ENCODE measurements around the gene AP4S1. TPM values are rescaled to one million over a fixed set of nuclear protein-coding genes. Genes with fewer than 3 reads are reported as not detected.

The AP4S1 gene
- total RNA-seq, 1 experiment from 2014 or later: 15.2 TPM

GRCh38 chr14:31006703-31007102, 18.7 kb upstream of the AP4S1 start:
- no peak for DNase-seq (ENCODE audit: low spot score)

- no peak for DNase-seq (ENCODE audit: low spot score)
These were observed 15.4 kb upstream of the AP4S1 start for GRCh38 chr14:31009836-31010574.

GRCh38 chr14:31010935-31011334, 14.5 kb upstream of the AP4S1 start:
- no peak for DNase-seq (ENCODE audit: low spot score)

GRCh38 chr14:31013841-31014240, 11.6 kb upstream of the AP4S1 start:
- DNase-seq (ENCODE audit: low spot score): no peak

- DNase-seq (ENCODE audit: low spot score): no peak
These were observed 7.3 kb upstream of the AP4S1 start for GRCh38 chr14:31018057-31018645.

- DNase-seq (ENCODE audit: low spot score): no peak
These were observed 4.4 kb upstream of the AP4S1 start for GRCh38 chr14:31020834-31021575.

- no peak for DNase-seq (ENCODE audit: low spot score)
These were observed 3.9 kb upstream of the AP4S1 start for GRCh38 chr14:31021576-31021949.

GRCh38 chr14:31022386-31022785, 3.1 kb upstream of the AP4S1 start:
- no peak for DNase-seq (ENCODE audit: low spot score)

GRCh38 chr14:31024010-31024480, 1.4 kb upstream of the AP4S1 start:
- no peak for DNase-seq (ENCODE audit: low spot score)

- no peak for DNase-seq (ENCODE audit: low spot score)
These were observed 677 bp upstream of the AP4S1 start for GRCh38 chr14:31024577-31025366.

GRCh38 chr14:31026077-31026449, 614 bp downstream of the AP4S1 start, which contains the start of gene STRN3:
TSS of gene STRN3 (minus strand) at chr14:31026379. CDS start at chr14:31026185, 194 bp downstream.
- no peak for DNase-seq (ENCODE audit: low spot score)

GRCh38 chr14:31026450-31027235, 1.2 kb downstream of the AP4S1 start:
- peak; percentile 96 for DNase-seq (ENCODE audit: low spot score)

GRCh38 chr14:31027847-31028246, 2.4 kb downstream of the AP4S1 start:
- no peak for DNase-seq (ENCODE audit: low spot score)

GRCh38 chr14:31029016-31029970, 3.8 kb downstream of the AP4S1 start:
- no peak for DNase-seq (ENCODE audit: low spot score)

GRCh38 chr14:31030469-31030868, 5.0 kb downstream of the AP4S1 start:
- DNase-seq (ENCODE audit: low spot score): no peak

GRCh38 chr14:31036552-31036951, 11.1 kb downstream of the AP4S1 start:
- DNase-seq (ENCODE audit: low spot score): no peak

- no peak for DNase-seq (ENCODE audit: low spot score)
These were observed 12.3 kb downstream of the AP4S1 start for GRCh38 chr14:31037709-31038221.

GRCh38 chr14:31038521-31039166, 13.2 kb downstream of the AP4S1 start:
- DNase-seq (ENCODE audit: low spot score): no peak

- DNase-seq (ENCODE audit: low spot score): no peak
These were observed 16.9 kb downstream of the AP4S1 start for GRCh38 chr14:31042300-31042699.
